HepG2 (cell line): ENCODE measurements around the gene ZNF396. TPM values are rescaled to one million over a fixed set of nuclear protein-coding genes. Genes with fewer than 3 reads are reported as not detected.
A peak's percentile ranks its signal among the peaks of the same experiment; 100 is the strongest.

Source experiments
- AKAP8 ChIP-seq: sonication (generic); formaldehyde crosslinking; IDR thresholded peaks from 2 replicates; pipeline ENCODE4 v1.5.1; 2020; ENCODE audit warnings: mild to moderate bottlenecking, missing genetic modification reagents
- IRF2 ChIP-seq: IDR thresholded peaks from 2 replicates; pipeline ENCODE4 v1.6.1; 2018; ENCODE audit warnings: missing genetic modification reagents, missing compliant biosample characterization
- JUNB ChIP-seq: sonication (generic); formaldehyde crosslinking; IDR thresholded peaks from 2 replicates; pipeline ENCODE4 v1.8.0; 2022; ENCODE audit warnings: missing genetic modification reagents, mild to moderate bottlenecking, borderline replicate concordance
- KAT8 ChIP-seq: IDR thresholded peaks from 2 replicates; pipeline ENCODE4 v1.6.1; 2016; ENCODE audit warnings: missing genetic modification reagents, missing compliant biosample characterization
- MTA1 ChIP-seq: sonication (generic); formaldehyde crosslinking; IDR thresholded peaks from 2 replicates; pipeline ENCODE4 v1.4.0; 2020; ENCODE audit warnings: missing genetic modification reagents, mild to moderate bottlenecking, borderline replicate concordance
- REL ChIP-seq: sonication (generic); formaldehyde crosslinking; conservative IDR thresholded peaks from 2 replicates; pipeline ENCODE4 v1.8.0; 2022; ENCODE audit warnings: mild to moderate bottlenecking, missing genetic modification reagents, moderate library complexity
- SNAI1 ChIP-seq: sonication (generic); formaldehyde crosslinking; IDR thresholded peaks from 2 replicates; pipeline ENCODE4 v1.5.0; 2020; ENCODE audit warnings: mild to moderate bottlenecking, missing genetic modification reagents, borderline replicate concordance
- SP4 ChIP-seq: sonication (generic); formaldehyde crosslinking; IDR thresholded peaks from 2 replicates; pipeline ENCODE4 v1.8.1; 2023; ENCODE audit warnings: mild to moderate bottlenecking, missing genetic modification reagents
- SPEN ChIP-seq: sonication (generic); formaldehyde crosslinking; IDR thresholded peaks from 2 replicates; pipeline ENCODE4 v1.5.1; 2020; ENCODE audit warnings: low read depth, mild to moderate bottlenecking, missing genetic modification reagents
- U2AF1 ChIP-seq: fragments of 200-400 bp; formaldehyde crosslinking; optimal IDR thresholded peaks from 2 replicates; pipeline ENCODE3; 2017; ENCODE audit warnings: mild to moderate bottlenecking, low read depth, low read length
- ZFAT ChIP-seq: sonication (generic); formaldehyde crosslinking; conservative IDR thresholded peaks from 2 replicates; pipeline ENCODE4 v1.8.1; 2023; ENCODE audit warnings: missing genetic modification reagents, inconsistent platforms
- ZNF383 ChIP-seq: sonication (generic); formaldehyde crosslinking; IDR thresholded peaks from 2 replicates; pipeline ENCODE4 v1.4.0; 2020; ENCODE audit warnings: missing genetic modification reagents, mild to moderate bottlenecking, borderline replicate concordance
- ZNF782 ChIP-seq: sonication (generic); formaldehyde crosslinking; IDR thresholded peaks from 2 replicates; pipeline ENCODE4 v1.4.0; 2020; ENCODE audit warnings: missing genetic modification reagents, mild to moderate bottlenecking, borderline replicate concordance
- ZNF841 ChIP-seq: sonication (generic); formaldehyde crosslinking; IDR thresholded peaks from 2 replicates; pipeline ENCODE4 v1.8.1; 2023; ENCODE audit warnings: missing genetic modification reagents, borderline replicate concordance
- polyA plus RNA-seq, 8 experiments: library from polyadenylated mRNA; depleted of rRNA in 3 of 8; stranded (reverse) in 7 of 8; unstranded in 1 of 8; fragments of >200 nt; fragmentation: Illumina TruSeq in 4 of 8; extraction: Trizol in 4 of 8; gene quantifications; 2 replicates each; pipeline versions ENCODE4 v1.2.1 to v1.2.3, GENCODE V29; 2011 to 2016; ENCODE audit warnings: low read depth in 4 of 8, missing spikeins in 1 of 8, mixed read lengths in 1 of 8; ENCODE audit not compliant: insufficient read depth in 1 of 8
- total RNA-seq, 5 experiments: library from RNA; depleted of rRNA; stranded (reverse); fragments of >200 nt; fragmentation: Illumina TruSeq; extraction: Trizol; gene quantifications; 2 replicates each; pipeline ENCODE4 v1.2.3, GENCODE V29; 2016; ENCODE audit warnings: low read depth in 1 of 5
- TF ChIP-seq, protein P1 (sequence below), 2 experiments: fragments of 450-650 bp in 1 of 2; sonication (generic) in 1 of 2; formaldehyde crosslinking in 1 of 2; IDR thresholded peaks; 2 replicates each; pipeline versions ENCODE4 v1.6.1 to v1.8.0; 2016 to 2022; ENCODE audit warnings: antibody characterized with exemption in 1 of 2, mild to moderate bottlenecking in 1 of 2, missing genetic modification reagents in 1 of 2
- TF ChIP-seq, protein P2 (sequence below): IDR thresholded peaks from 2 replicates; pipeline ENCODE4 v1.6.1; 2016; ENCODE audit warnings: missing genetic modification reagents, missing compliant biosample characterization
- TF ChIP-seq, protein P3 (sequence below): sonication (generic); formaldehyde crosslinking; IDR thresholded peaks from 2 replicates; pipeline ENCODE4 v1.5.1; 2020; ENCODE audit warnings: missing genetic modification reagents, mild to moderate bottlenecking, borderline replicate concordance

Gene ZNF396
- total and polyA plus RNA-seq, 2 of the 13 experiments (the other 11 are each of a cell fraction or from before 2014, with no cell fraction given), result 0.25 to 0.75 TPM

DNA sequence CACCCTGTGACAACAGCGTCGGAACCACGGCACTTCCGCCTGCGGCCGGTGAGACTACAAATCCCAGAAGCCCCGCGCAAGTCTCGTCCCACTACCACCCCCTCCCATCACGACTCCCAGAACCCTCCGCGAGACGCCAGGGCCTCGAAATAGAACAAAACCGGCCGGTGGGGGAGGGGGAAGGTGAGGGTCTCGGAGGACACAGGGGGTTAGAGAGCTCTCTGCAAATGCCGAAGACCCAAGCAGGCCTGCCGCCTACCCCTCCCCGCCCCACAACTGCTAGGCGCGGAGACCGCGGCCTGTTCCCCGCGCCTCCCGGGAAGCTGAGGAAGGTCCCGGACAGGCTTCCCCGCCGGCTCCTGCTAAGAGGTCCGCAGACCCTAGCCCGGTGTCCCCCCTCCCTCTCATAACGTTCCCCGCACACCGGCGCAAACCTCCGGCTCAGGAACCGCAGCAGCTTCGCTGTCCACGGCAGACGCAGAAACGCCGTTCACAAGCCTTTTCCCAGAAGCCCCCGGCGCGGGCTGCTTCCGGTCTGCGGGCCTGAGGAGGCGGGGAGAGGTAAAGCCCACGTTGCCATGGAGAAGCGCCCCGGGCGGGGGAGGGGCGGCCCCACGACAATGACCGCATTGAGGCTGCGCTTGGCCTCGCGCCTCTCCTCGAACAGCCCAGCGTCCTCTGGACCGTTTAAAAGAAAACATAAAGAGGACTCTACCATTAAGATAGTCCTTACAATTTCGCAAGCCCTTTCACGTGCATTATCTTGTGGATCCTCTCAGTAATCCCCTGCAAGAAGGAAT is 33.0 kb downstream of the ZNF396 start, which contains the start of gene ZNF24 (continued):
- TF ChIP-seq, protein P1, sequence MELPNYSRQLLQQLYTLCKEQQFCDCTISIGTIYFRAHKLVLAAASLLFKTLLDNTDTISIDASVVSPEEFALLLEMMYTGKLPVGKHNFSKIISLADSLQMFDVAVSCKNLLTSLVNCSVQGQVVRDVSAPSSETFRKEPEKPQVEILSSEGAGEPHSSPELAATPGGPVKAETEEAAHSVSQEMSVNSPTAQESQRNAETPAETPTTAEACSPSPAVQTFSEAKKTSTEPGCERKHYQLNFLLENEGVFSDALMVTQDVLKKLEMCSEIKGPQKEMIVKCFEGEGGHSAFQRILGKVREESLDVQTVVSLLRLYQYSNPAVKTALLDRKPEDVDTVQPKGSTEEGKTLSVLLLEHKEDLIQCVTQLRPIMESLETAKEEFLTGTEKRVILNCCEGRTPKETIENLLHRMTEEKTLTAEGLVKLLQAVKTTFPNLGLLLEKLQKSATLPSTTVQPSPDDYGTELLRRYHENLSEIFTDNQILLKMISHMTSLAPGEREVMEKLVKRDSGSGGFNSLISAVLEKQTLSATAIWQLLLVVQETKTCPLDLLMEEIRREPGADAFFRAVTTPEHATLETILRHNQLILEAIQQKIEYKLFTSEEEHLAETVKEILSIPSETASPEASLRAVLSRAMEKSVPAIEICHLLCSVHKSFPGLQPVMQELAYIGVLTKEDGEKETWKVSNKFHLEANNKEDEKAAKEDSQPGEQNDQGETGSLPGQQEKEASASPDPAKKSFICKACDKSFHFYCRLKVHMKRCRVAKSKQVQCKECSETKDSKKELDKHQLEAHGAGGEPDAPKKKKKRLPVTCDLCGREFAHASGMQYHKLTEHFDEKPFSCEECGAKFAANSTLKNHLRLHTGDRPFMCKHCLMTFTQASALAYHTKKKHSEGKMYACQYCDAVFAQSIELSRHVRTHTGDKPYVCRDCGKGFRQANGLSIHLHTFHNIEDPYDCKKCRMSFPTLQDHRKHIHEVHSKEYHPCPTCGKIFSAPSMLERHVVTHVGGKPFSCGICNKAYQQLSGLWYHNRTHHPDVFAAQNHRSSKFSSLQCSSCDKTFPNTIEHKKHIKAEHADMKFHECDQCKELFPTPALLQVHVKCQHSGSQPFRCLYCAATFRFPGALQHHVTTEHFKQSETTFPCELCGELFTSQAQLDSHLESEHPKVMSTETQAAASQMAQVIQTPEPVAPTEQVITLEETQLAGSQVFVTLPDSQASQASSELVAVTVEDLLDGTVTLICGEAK (IDR thresholded peaks at IDR 0.05), result no peak
- TF ChIP-seq, protein P1 (CRISPR knock-in tag; IDR thresholded peaks at IDR 0.05), result peak; percentile 49; the same call in 1 of the 2 replicates
- TF ChIP-seq, protein P2, sequence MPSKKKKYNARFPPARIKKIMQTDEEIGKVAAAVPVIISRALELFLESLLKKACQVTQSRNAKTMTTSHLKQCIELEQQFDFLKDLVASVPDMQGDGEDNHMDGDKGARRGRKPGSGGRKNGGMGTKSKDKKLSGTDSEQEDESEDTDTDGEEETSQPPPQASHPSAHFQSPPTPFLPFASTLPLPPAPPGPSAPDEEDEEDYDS (CRISPR knock-in tag), result peak; percentile 44
- TF ChIP-seq REL (CRISPR knock-in tag) (peak; percentile 45; the same call in 1 of the 2 replicates), ZNF841 (CRISPR knock-in tag) (no peak), KAT8 (peak; percentile 83), IRF2 (CRISPR knock-in tag) (0 out of 2 replicates have a peak, but pooled peaks have one; percentile 66), AKAP8 (peak; percentile 65; the same call in 1 of the 2 replicates), SPEN (peak; percentile 72; the same call in 1 of the 2 replicates), ZFAT (CRISPR knock-in tag) (no peak), ZNF383 (CRISPR knock-in tag) (0 out of 2 replicates have a peak, but pooled peaks have one; percentile 86), SNAI1 (CRISPR knock-in tag) (peak; percentile 87; the same call in 1 of the 2 replicates), SP4 (peak; percentile 55), U2AF1 (peak; percentile 85), ZNF782 (CRISPR knock-in tag) (peak; percentile 54; the same call in 1 of the 2 replicates), MTA1 (peak; percentile 82; the same call in 1 of the 2 replicates), JUNB (CRISPR knock-in tag) (no peak)
- TF ChIP-seq, protein P3, sequence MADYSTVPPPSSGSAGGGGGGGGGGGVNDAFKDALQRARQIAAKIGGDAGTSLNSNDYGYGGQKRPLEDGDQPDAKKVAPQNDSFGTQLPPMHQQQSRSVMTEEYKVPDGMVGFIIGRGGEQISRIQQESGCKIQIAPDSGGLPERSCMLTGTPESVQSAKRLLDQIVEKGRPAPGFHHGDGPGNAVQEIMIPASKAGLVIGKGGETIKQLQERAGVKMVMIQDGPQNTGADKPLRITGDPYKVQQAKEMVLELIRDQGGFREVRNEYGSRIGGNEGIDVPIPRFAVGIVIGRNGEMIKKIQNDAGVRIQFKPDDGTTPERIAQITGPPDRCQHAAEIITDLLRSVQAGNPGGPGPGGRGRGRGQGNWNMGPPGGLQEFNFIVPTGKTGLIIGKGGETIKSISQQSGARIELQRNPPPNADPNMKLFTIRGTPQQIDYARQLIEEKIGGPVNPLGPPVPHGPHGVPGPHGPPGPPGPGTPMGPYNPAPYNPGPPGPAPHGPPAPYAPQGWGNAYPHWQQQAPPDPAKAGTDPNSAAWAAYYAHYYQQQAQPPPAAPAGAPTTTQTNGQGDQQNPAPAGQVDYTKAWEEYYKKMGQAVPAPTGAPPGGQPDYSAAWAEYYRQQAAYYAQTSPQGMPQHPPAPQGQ (CRISPR knock-in tag), result no peak; the same call in 1 of the 2 replicates
